HG03097 (cell line): Measurements from ENCODE around the gene DYDC2.
"Not testable (repeated sequence)": the region's sequence is repeated elsewhere in the genome, so short reads cannot be mapped to it uniquely, and the experiment has no call there.

Experiments used
- ATAC-seq: cut with Tn5 transposase; IDR thresholded peaks from one replicate; pipeline ENCODE4 v1.9.1; 2021; ENCODE audit not compliant: unreplicated experiment, low FRiP score

The DYDC2 gene

DNA sequence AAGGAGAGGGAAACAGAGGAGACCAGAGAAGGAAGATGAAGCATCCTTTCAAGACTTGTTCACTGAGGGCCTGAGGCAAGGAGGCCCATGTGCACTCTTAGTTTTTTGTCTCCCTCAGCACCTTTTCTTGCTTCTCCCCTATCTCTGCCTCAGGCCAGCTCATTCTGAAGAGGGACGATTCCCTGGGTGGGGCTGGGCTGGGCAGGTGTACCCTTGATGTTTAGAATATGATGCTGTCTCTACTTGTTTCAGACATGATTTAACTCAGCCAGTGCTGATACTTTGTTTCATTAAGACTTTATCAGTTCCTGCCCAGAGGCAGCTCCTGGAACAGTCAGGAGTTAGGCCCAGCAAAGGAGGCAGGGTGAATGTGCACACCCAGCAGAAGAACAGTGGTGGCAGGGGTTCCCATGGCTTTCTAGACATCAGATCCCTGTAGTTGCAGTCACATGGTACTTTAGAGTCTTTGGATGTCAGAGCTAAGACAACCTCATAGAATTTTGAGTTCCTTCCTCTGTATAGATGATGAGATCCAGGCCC, 55.2 kb downstream of the DYDC2 start:
- no peak for ATAC-seq

DNA sequence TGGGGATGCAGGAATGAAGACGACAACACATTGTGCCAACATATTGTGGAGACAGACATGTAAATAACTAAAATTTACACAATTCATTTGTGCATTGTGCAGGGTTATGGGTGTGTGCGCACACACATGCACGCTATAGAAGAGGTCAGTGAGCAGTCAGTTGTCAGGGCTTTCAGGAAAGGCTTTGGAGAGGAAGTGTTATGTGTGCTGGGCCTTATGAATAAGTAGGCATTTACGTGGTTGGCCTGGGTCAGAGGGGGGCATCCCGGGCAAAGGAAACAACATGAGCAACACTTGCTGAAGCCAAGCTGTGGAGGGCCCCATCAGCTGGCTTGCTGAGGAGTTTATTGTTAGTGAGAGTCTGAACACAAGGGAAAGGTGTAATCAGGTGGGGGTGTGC, 55.9 kb downstream of the DYDC2 start:
- ATAC-seq = no peak

DNA sequence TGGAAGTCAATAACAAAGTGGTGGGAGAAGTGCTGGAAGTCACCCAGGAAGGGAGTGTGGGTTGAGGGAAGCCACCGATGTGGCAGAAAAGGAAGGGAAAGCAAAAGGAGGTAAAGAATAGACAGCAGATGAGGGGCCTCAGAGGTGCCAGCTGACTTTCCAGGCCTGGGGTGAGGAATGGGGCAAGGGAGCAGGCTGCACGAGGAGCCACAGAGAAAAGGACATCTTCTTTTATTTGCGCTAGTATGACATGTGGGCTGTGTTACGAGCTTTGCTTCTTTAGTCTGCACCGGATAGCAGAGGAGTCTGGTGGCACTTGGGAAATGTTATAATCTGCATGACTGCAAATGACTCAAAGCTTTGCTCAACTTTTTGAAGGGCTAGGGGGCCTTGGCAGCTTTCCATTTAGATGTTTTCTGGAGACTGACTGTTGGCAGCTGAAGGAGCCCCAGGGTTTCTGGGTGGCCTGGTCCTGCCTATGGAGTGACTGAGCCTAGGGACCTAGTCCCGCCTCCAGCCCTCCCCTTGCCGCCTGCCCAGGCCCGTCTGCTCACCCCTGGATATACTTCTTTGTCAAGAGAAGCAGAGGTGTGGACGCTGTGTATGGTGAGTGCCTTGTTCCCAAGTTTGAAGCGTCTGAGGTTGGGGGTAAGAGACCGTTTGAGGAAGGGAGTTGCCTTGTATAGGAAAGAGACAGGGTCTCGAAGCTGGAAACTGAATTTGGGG, 56.9 kb downstream of the DYDC2 start:
- no peak for ATAC-seq

DNA sequence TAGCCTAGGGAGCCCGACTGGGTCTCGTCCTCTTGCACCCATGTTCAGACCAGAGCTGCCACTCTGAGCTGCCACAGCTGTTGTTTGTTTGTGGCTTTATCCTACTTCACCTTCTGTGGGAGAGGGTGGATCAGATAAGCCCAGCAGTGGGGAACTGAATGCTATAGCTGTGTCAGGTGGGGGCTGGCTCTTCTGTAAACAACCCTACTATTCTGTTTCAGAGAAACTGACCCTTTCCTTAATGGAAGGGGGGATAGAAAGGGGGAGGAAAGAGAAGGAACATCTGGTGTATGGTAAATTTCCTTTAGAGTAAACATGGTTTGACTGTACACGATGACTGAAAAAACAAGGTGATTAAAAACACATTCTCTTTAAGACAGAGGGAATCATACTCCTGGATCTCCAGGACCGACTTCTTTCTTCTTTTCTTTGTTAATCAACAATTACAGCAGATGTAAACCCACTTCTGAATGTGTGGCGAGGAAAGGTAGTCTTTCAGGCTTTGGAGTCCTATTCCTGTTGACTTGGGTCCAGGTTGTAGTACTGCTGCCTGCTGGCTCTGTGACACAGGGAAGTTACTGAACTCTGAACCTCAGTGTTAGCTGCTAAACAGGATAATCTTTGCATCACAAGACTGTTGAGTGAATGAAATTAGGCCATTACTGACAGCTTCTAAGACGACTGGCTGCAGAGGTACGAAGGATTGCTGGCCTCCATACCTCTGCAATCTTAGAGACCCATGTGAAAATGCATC, 57.7 kb downstream of the DYDC2 start:
- ATAC-seq = no peak

DNA sequence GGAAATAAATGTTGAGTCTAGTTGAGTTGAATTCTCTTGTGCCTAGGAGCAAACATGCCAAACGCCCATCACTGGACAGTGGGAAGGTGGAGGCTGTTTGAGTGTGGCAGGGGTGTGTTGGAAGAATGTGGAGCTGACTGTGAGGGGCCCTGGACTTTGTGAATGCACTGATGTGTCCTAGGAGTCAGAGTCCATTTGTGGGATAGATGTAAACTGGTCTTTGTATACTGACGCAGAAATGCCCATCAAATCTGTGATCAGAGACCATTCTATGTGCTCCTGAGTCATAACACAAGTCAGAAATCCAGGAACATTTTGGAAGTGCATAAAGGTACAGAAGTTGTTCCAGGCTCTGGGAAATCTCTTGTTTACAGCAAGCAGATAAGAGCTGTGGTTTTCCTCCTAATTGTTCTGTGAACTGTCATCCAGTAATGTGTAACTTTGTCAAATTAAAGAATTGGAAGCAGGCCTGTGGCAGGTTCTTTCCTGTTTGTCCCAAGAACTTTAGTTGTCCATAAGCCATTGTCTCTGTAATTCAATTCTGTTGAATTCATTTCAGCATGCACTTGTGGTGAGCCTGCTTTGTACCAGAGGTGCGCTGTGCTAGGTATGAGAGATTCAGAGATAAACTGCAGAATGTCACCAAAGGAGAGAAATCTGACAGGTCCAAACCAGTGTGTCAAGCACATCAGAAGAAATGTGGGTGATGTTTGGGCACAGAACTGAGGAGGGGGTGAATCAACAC, 59.3 kb downstream of the DYDC2 start:
- ATAC-seq = no peak

DNA sequence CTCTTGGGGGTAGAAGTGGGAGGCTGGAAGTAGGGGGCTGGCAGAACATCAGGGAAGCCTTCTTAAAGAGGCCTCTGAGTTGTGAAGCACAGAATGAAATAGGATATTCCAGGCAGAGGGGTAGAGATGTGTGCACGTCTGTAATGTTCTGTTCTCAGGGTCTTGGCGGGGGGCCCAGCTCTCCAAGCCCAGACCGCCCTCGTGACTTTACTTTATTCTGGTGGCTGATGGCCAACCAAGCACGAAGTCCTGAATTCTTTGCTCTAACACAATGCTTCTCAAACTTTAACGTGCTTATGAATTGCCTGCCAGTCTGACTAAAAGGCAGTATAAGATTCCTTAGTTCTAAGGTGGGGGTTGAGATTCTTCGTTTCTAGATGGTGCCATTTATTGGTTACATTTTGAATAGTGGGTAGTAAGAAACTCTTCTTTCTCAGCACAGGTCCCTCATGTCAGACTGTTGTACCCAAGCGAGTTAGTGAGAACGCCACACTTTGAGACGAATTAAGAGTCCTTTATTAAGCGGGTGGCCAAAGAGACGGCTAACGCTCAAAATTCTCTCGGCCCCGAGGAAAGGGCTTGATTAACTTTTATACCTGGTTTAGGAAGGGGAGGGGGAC, 60.0 kb downstream of the DYDC2 start:
- ATAC-seq = no peak

DNA sequence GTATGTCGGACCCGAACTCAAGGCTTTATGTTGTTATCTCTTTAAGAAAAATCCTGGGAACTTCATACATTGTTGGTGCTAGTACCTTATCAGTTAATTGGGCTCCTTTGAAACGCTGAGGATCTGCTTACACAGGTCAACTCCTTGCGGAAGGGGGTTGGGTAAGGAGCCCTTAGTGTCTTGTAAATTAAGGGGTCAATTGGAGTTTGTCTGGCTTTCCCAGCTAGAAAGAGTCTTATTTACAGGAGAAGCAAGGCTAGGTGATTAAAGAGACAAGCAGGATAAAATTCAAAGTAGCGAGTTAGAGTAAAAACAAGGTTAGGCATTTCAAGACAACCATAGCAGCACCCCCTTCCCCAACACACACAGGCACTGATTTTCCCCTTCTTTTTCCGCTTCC, 60.7 kb downstream of the DYDC2 start:
- not testable (repeated sequence) for ATAC-seq
